ENCODE data around the gene FOS. TPM values are rescaled to one million over a fixed set of nuclear protein-coding genes. Genes with fewer than 3 reads are reported as not detected.
A peak's percentile ranks its signal among the peaks of the same experiment; 100 is the strongest.

FOS gene
- total RNA-seq, 1 experiment from 2014 or later = 23.9 TPM

GRCh38 chr14:75247939-75248338 is 30.7 kb upstream of the FOS start (continued):
- no peak for TF ChIP-seq ZSCAN18 (CRISPR knock-in tag; IDR thresholded peaks at IDR 0.05)
- no peak for TF ChIP-seq ETV6 (CRISPR knock-in tag; IDR thresholded peaks at IDR 0.05)

- Mint-ChIP-seq H3K4me3 (no peak overlapping the region), H3K27ac (peak overlapping the region; percentile 58; the same call in 1 of the 2 replicates), H3K4me1 (peaks cover 29% of the 10 kb centered on the region), H3K36me3 (no peaks in the 10 kb centered on the region), H3K27me3 (ENCODE audit: low read depth) (no peaks in the 10 kb centered on the region), H3K9me3 (no peaks in the 10 kb centered on the region)
- ChIA-PET CTCF (interaction anchor here (0.8 to 1.0 kb wide), 2 partner anchors 9 to 10 kb away, joined by 3 read pairs; no protein-coding TSS in a partner anchor), POLR2A (interaction anchor here (0.9 kb wide), 1 partner anchor 10 kb away, joined by 3 read pairs; no protein-coding TSS in a partner anchor)
- TF ChIP-seq JAZF1 (CRISPR knock-in tag; IDR thresholded peaks at IDR 0.05) (no peak), ETV6 (CRISPR knock-in tag; IDR thresholded peaks at IDR 0.05) (0 out of 2 replicates have a peak, but pooled peaks have one; percentile 22)
- DNase-seq (ENCODE audit: low spot score) (no peak), ATAC-seq (peak; percentile 75)
Observed at GRCh38 chr14:75249251-75249957, 29.2 kb upstream of the FOS start.

GRCh38 chr14:75249958-75250336 is 28.7 kb upstream of the FOS start:
- Mint-ChIP-seq H3K36me3 (no peaks in the 10 kb centered on the region), H3K9me3 (no peaks in the 10 kb centered on the region), H3K4me3 (no peak overlapping the region), H3K4me1 (peaks cover 34% of the 10 kb centered on the region), H3K27me3 (ENCODE audit: low read depth) (no peaks in the 10 kb centered on the region), H3K27ac (0 out of 2 replicates have a peak overlapping the region, but pooled peaks have one; percentile 52)
- TF ChIP-seq KAT7 (CRISPR knock-in tag; IDR thresholded peaks at IDR 0.05; ENCODE audit: borderline replicate concordance) (no peak), NFE2L1 (CRISPR knock-in tag; IDR thresholded peaks at IDR 0.05) (no peak), HMGXB4 (CRISPR knock-in tag; IDR thresholded peaks at IDR 0.05) (no peak), PRRX2 (CRISPR knock-in tag; IDR thresholded peaks at IDR 0.05) (no peak), SP1 (CRISPR knock-in tag; conservative IDR thresholded peaks at IDR 0.05) (no peak), IRF2 (CRISPR knock-in tag; IDR thresholded peaks at IDR 0.05; ENCODE audit: borderline replicate concordance, low read depth) (no peak), NFYB (CRISPR knock-in tag; conservative IDR thresholded peaks at IDR 0.05; ENCODE audit: low read depth) (no peak), ATF6 (CRISPR knock-in tag; IDR thresholded peaks at IDR 0.05) (no peak), SMAD3 (CRISPR knock-in tag; IDR thresholded peaks at IDR 0.05; ENCODE audit: borderline replicate concordance) (no peak), ZNF263 (CRISPR knock-in tag; IDR thresholded peaks at IDR 0.05; ENCODE audit: low read depth) (no peak), ZNF232 (CRISPR knock-in tag; IDR thresholded peaks at IDR 0.05) (no peak), NR1H2 (CRISPR knock-in tag; IDR thresholded peaks at IDR 0.05) (no peak)
- ChIA-PET CTCF (interaction anchor here (1.0 kb wide), 1 partner anchor 9 kb away, joined by 3 read pairs; no protein-coding TSS in a partner anchor), POLR2A (interaction anchor here (0.9 kb wide), 1 partner anchor 9 kb away, joined by 3 read pairs; no protein-coding TSS in a partner anchor)
- no peak for ATAC-seq
- no peak for DNase-seq (ENCODE audit: low spot score)

GRCh38 chr14:75250800-75251199 is 27.8 kb upstream of the FOS start:
- POLR2A ChIA-PET = no interaction called here

More at GRCh38 chr14:75250800-75251199, 27.8 kb upstream of the FOS start:
- Mint-ChIP-seq H3K27ac (no peak overlapping the region), H3K4me3 (no peak overlapping the region), H3K36me3 (no peaks in the 10 kb centered on the region), H3K27me3 (ENCODE audit: low read depth) (no peaks in the 10 kb centered on the region), H3K9me3 (no peaks in the 10 kb centered on the region), H3K4me1 (peaks cover 39% of the 10 kb centered on the region)
- TF ChIP-seq TCF7 (CRISPR knock-in tag; IDR thresholded peaks at IDR 0.05; ENCODE audit: low read depth) (no peak), GABPB1 (CRISPR knock-in tag; IDR thresholded peaks at IDR 0.05) (no peak), MXD4 (CRISPR knock-in tag; IDR thresholded peaks at IDR 0.05; ENCODE audit: borderline replicate concordance) (no peak)
- DNase-seq (ENCODE audit: low spot score) (no peak), ATAC-seq (no peak)
- CTCF ChIA-PET = no interaction called here

All from WTC11 (cell line).